GM10248 (cell line): ENCODE results near the gene GIGYF2.
"Not testable (repeated sequence)": the region's sequence is repeated elsewhere in the genome, so short reads cannot be mapped to it uniquely, and the experiment has no call there.

Experiments used
- CTCF ChIA-PET: fragments of 300-600 bp; sonication (Branson Sonifier 250); formaldehyde crosslinking; extraction: SDS; loops from one replicate; lab custom pipeline; 2021; ENCODE audit warnings: antibody characterized with exemption; lab: Yijun Ruan, JAX
- POLR2A ChIA-PET: fragments of 350-650 bp; sonication (Branson Sonifier 250); formaldehyde crosslinking; extraction: SDS; loops from one replicate; lab custom pipeline; 2020; ENCODE audit warnings: antibody characterized with exemption; lab: Yijun Ruan, JAX
- DNase-seq: peaks from one replicate; pipeline ENCODE4 v3.0.0; 2012; ENCODE audit errors: extremely low spot score
- TF ChIP-seq, protein P1 (sequence below): IDR thresholded peaks from 2 replicates; pipeline ENCODE4 v1.5.1; 2012; ENCODE audit warnings: mild to moderate bottlenecking, low read depth; ENCODE audit errors: extremely low read depth, missing control alignments, control extremely low read depth

The GIGYF2 gene

DNA sequence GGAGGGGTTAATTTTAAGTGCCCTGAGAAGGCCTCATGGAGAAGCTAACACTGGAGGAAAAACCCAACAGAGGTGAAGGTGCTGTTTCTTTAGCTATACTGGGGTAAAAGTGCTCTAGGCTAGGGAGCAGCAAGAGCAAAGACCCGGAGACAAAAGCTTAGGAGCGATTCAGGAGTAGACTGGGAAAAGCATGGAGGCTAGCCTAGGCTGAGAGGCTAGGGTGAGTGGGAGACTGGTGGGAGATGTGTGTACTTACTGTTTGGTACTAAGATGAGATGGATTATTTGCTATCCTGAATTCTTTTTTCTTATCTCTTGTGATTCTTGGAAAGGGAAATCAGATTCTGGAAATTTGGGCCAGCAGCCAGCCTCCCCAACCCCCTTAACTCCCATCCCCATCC lies 2.0 kb downstream of the GIGYF2 start:
- POLR2A ChIA-PET, result no interaction called here
- CTCF ChIA-PET, result no interaction called here
- TF ChIP-seq, protein P1, sequence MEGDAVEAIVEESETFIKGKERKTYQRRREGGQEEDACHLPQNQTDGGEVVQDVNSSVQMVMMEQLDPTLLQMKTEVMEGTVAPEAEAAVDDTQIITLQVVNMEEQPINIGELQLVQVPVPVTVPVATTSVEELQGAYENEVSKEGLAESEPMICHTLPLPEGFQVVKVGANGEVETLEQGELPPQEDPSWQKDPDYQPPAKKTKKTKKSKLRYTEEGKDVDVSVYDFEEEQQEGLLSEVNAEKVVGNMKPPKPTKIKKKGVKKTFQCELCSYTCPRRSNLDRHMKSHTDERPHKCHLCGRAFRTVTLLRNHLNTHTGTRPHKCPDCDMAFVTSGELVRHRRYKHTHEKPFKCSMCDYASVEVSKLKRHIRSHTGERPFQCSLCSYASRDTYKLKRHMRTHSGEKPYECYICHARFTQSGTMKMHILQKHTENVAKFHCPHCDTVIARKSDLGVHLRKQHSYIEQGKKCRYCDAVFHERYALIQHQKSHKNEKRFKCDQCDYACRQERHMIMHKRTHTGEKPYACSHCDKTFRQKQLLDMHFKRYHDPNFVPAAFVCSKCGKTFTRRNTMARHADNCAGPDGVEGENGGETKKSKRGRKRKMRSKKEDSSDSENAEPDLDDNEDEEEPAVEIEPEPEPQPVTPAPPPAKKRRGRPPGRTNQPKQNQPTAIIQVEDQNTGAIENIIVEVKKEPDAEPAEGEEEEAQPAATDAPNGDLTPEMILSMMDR, result no peak
- no peak for DNase-seq

DNA sequence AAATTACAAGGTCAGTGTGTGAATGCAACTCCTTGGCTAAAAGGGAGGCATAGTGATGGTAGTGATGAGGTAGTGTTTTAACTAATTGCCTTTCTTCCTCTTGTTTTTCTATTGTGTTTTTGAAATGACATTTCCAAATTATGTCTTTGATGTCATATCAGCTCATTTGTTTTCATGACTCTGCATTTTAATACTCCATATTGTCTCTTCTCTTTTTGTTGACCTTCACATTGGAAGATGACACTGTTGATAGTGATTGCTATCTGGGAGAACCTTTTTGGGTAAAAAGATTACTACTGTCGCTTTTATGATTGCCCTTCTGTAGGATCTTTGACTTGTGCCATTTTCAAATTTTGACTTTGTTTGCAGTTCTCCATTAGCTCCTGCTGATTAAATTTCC lies 3.0 kb downstream of the GIGYF2 start:
- POLR2A ChIA-PET, result no interaction called here
- TF ChIP-seq, protein P1, result no peak
- no peak for DNase-seq
- CTCF ChIA-PET, result no interaction called here

DNA sequence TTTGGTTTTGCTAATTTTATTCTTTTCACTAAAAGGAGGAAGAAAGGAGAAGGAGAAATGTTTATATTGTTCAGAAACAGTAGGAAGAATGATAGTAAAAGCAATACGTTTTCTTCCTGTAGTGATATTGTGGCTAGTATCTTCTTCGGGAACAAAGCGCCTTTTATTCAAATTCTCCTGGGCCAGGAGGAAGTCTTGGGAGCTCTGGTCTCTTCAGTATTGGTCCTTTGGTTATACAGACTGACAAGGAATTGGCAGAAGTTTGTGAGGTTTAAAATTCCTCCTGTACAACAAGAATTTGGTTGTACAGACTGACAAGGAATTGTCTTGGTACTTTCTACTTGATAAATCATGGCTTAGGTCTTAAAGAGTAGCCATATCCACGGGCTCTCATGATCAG lies 9.9 kb downstream of the GIGYF2 start:
- CTCF ChIA-PET, result interaction anchor here (1.0 kb wide), 1 partner anchor 23 kb away, joined by 3 read pairs; no protein-coding TSS in a partner anchor
- DNase-seq, result no peak
- POLR2A ChIA-PET, result no interaction called here
- TF ChIP-seq, protein P1, result no peak

DNA sequence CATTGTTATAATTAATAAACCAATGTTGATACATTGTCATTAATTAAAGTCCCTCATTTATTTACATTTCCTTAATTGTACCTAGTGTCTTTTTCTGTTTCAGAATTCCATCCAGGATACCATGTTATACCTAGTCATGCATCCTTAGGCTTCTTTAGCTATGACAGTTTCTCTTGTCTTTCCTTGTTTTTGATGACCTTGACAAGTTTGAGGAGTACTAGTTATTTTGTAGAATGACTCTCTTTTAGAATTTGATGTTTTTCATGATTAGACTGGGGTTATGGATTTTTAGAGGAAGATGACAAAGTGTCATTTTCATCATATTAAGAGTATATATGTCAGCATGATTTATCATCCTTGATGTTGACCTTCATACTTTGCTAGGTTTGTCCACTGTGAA lies 16.4 kb downstream of the GIGYF2 start:
- ChIA-PET CTCF (no interaction called here), POLR2A (no interaction called here)
- DNase-seq, result no peak
- TF ChIP-seq, protein P1, result no peak

DNA sequence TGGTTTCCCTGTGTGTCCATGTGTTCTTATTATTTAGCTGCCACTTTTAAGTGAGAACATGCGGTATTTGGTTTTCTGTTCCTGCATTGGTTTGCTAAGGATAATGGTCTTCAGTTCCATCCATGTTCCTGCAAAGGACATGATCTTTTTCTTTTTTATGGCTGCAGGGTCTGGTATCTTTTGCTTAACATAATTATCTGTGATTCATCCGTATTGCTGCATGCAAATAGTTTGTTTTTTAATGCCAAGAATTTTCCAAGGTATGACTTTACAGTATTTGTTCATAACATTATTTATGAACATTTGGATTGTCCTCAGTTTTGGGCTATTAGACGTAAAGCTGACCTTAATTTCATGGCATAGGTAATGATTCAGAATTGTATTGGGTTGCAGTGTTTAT lies 17.8 kb downstream of the GIGYF2 start:
- POLR2A ChIA-PET, result no interaction called here
- no peak for DNase-seq
- CTCF ChIA-PET, result interaction anchor here (1.0 kb wide), 1 partner anchor 42 kb away, joined by 3 read pairs; no protein-coding TSS in a partner anchor

DNA sequence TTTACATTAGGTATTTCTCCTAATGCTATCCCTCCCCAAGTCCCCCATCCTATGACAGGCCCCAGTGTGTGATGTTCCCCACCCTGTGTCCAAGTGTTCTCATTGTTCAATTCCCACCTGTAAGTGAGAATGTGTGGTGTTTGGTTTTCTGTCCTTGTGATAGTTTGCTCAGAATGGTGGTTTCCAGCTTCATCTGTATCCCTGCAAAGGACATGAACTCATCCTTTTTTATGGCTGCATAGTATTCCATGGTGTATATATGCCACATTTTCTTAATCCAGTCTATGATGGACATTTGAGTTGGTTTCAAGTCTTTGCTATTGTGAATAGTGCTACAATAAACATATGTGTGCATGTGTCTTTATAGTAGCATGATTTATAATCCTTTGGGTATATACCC lies 22.9 kb downstream of the GIGYF2 start:
- CTCF ChIA-PET, result interaction anchor here (1.3 kb wide), 1 partner anchor 16 kb away, joined by 3 read pairs; no protein-coding TSS in a partner anchor
- POLR2A ChIA-PET, DNase-seq: not testable (repeated sequence)

More for the DNA sequence above, 17.8 kb downstream of the GIGYF2 start:
- TF ChIP-seq, protein P1, result no peak

DNA sequence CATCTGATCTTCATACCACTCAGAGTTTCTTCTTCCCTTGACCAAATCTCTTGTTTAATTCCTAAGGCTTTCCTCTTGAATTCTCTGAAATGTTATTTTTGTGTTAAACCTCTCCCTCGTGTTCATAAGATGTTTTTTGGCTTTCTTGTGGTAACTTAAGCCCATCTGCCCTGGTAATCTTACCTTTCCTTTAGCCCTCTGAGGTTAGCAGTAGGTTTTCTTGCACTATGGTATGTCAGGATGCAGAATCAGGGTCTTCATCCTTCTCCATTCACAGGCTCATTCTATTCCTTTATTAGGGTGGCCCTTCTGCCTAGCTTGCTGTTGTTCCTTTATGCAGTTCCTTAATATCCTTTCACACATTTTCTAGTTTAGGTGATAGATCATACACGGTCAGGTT lies 24.1 kb downstream of the GIGYF2 start:
- no peak for DNase-seq
- TF ChIP-seq, protein P1, result no peak
- ChIA-PET CTCF (no interaction called here), POLR2A (no interaction called here)
